ENCODE results near the gene TACR2. TPM values are rescaled to one million over a fixed set of nuclear protein-coding genes. Genes with fewer than 3 reads are reported as not detected.

The TACR2 gene
- total and polyA plus RNA-seq, 2 experiments from 2014 or later: not detected

DNA sequence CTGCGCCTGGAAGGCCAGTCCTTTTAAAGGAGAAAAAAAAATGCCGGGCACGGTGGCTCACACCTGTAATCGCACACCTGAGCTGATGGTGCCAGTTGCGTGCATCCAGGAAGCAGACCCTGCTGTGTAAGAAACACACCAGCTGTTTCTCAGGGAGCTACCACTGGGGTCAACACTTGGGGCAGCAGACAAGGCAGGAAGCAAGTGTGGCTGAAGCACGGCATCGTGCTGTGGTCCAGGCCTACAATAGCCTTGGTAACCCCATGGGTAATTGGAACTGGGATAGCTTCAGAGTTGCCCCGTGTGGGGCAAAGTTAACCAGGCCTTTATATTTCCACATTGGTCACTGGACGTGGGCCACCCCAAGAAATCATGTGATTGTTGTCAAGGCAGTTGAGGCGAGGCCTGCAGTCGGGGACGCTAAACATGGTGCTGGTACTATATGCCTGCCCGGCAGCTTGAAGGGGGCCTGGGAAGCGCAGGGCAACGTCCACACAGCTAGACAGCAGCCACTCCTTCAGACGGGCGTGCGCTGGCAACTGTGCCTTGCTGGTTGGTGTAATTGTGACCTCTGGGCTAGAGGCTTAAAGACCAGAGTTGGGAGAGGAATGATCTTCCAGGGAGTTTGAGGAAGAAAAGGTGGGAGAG, 2.5 kb upstream of the TACR2 start:
- H3K27ac Mint-ChIP-seq: no peak overlapping the region
- H4K20me1 ChIP-seq (replicated peaks; ENCODE audit: insufficient read depth): no peaks in the 10 kb centered on the region
- peaks cover 4% of the 10 kb centered on the region; the same call in 1 of the 2 replicates for H3K9me2 ChIP-seq (ENCODE audit: insufficient read depth)
- H2AFZ ChIP-seq: no peak overlapping the region
- H3K4me3 ChIP-seq: no peak overlapping the region
- no peaks in the 10 kb centered on the region for H3K4me1 ChIP-seq (ENCODE audit: insufficient read depth)
- no peaks in the 10 kb centered on the region for H3K36me3 Mint-ChIP-seq (ENCODE audit: low read depth)
- H3K79me2 ChIP-seq (replicated peaks; ENCODE audit: insufficient read depth): no peaks in the 10 kb centered on the region
- H3K9me3 Mint-ChIP-seq: no peaks in the 10 kb centered on the region
- DNase-seq (ENCODE audit: low spot score): no peak
- H3K27ac ChIP-seq (ENCODE audit: low read depth): no peak overlapping the region
- H3K27me3 Mint-ChIP-seq (ENCODE audit: insufficient read depth, low read depth, poor library complexity): peaks cover 9% of the 10 kb centered on the region
- no peak overlapping the region for H3K4me3 Mint-ChIP-seq
- no peak overlapping the region for H3K4me2 ChIP-seq
- H3K4me1 Mint-ChIP-seq: peaks cover 8% of the 10 kb centered on the region
- no peaks in the 10 kb centered on the region for H3K27me3 ChIP-seq (ENCODE audit: insufficient read depth)
- ATAC-seq: no peak
- no peaks in the 10 kb centered on the region for H3K36me3 ChIP-seq (ENCODE audit: insufficient read depth)
- H3F3A ChIP-seq (replicated peaks; ENCODE audit: low read depth): no peaks in the 10 kb centered on the region
- TF ChIP-seq EZH2phosphoT487 (IDR thresholded peaks at IDR 0.05; ENCODE audit: unreplicated experiment) (no peak), NANOG (IDR thresholded peaks at IDR 0.05; ENCODE audit: borderline replicate concordance) (no peak), ZNF114 (CRISPR knock-in tag; IDR thresholded peaks at IDR 0.05) (no peak)

GRCh38 chr10:69418052-69418752, 1.5 kb upstream of the TACR2 start:
- Histone ChIP-seq H3F3A (replicated peaks; ENCODE audit: low read depth) (no peaks in the 10 kb centered on the region), H4K20me1 (replicated peaks; ENCODE audit: insufficient read depth) (no peaks in the 10 kb centered on the region), H3K27ac (ENCODE audit: low read depth) (no peak overlapping the region), H3K4me2 (no peak overlapping the region), H3K9me2 (ENCODE audit: insufficient read depth) (no peaks in the 10 kb centered on the region), H3K4me1 (ENCODE audit: insufficient read depth) (no peaks in the 10 kb centered on the region), H2AFZ (no peak overlapping the region), H3K4me3 (no peak overlapping the region), H3K27me3 (ENCODE audit: insufficient read depth) (no peaks in the 10 kb centered on the region), H3K79me2 (replicated peaks; ENCODE audit: insufficient read depth) (no peaks in the 10 kb centered on the region), H3K36me3 (ENCODE audit: insufficient read depth) (no peaks in the 10 kb centered on the region)
- Mint-ChIP-seq H3K4me1 (peaks cover 4% of the 10 kb centered on the region), H3K27me3 (ENCODE audit: insufficient read depth, low read depth, poor library complexity) (peaks cover 10% of the 10 kb centered on the region), H3K4me3 (no peak overlapping the region), H3K9me3 (no peaks in the 10 kb centered on the region), H3K27ac (no peak overlapping the region), H3K36me3 (ENCODE audit: low read depth) (no peaks in the 10 kb centered on the region)
- TF ChIP-seq, protein P1, sequence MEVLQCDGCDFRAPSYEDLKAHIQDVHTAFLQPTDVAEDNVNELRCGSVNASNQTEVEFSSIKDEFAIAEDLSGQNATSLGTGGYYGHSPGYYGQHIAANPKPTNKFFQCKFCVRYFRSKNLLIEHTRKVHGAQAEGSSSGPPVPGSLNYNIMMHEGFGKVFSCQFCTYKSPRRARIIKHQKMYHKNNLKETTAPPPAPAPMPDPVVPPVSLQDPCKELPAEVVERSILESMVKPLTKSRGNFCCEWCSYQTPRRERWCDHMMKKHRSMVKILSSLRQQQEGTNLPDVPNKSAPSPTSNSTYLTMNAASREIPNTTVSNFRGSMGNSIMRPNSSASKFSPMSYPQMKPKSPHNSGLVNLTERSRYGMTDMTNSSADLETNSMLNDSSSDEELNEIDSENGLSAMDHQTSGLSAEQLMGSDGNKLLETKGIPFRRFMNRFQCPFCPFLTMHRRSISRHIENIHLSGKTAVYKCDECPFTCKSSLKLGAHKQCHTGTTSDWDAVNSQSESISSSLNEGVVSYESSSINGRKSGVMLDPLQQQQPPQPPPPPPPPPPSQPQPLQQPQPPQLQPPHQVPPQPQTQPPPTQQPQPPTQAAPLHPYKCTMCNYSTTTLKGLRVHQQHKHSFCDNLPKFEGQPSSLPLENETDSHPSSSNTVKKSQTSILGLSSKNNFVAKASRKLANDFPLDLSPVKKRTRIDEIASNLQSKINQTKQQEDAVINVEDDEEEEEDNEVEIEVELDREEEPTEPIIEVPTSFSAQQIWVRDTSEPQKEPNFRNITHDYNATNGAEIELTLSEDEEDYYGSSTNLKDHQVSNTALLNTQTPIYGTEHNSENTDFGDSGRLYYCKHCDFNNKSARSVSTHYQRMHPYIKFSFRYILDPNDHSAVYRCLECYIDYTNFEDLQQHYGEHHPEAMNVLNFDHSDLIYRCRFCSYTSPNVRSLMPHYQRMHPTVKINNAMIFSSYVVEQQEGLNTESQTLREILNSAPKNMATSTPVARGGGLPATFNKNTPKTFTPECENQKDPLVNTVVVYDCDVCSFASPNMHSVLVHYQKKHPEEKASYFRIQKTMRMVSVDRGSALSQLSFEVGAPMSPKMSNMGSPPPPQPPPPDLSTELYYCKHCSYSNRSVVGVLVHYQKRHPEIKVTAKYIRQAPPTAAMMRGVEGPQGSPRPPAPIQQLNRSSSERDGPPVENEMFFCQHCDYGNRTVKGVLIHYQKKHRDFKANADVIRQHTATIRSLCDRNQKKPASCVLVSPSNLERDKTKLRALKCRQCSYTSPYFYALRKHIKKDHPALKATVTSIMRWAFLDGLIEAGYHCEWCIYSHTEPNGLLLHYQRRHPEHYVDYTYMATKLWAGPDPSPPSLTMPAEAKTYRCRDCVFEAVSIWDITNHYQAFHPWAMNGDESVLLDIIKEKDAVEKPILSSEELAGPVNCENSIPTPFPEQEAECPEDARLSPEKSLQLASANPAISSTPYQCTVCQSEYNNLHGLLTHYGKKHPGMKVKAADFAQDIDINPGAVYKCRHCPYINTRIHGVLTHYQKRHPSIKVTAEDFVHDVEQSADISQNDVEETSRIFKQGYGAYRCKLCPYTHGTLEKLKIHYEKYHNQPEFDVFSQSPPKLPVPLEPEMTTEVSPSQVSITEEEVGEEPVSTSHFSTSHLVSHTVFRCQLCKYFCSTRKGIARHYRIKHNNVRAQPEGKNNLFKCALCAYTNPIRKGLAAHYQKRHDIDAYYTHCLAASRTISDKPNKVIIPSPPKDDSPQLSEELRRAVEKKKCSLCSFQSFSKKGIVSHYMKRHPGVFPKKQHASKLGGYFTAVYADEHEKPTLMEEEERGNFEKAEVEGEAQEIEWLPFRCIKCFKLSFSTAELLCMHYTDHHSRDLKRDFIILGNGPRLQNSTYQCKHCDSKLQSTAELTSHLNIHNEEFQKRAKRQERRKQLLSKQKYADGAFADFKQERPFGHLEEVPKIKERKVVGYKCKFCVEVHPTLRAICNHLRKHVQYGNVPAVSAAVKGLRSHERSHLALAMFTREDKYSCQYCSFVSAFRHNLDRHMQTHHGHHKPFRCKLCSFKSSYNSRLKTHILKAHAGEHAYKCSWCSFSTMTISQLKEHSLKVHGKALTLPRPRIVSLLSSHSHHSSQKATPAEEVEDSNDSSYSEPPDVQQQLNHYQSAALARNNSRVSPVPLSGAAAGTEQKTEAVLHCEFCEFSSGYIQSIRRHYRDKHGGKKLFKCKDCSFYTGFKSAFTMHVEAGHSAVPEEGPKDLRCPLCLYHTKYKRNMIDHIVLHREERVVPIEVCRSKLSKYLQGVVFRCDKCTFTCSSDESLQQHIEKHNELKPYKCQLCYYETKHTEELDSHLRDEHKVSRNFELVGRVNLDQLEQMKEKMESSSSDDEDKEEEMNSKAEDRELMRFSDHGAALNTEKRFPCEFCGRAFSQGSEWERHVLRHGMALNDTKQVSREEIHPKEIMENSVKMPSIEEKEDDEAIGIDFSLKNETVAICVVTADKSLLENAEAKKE (CRISPR knock-in tag; IDR thresholded peaks at IDR 0.05): no peak
- no peak for TF ChIP-seq CREB1 (CRISPR knock-in tag; IDR thresholded peaks at IDR 0.05; ENCODE audit: low read depth)
- no peak for ATAC-seq
- no peak for DNase-seq (ENCODE audit: low spot score)

Measured in GM23338 (cell line).